GM12874 (cell line): ENCODE results near the gene ZNF8.

Experiments used
- TF ChIP-seq, protein P1 (sequence below): IDR thresholded peaks from 2 replicates; pipeline ENCODE4 v1.5.1; 2011; ENCODE audit warnings: low read depth, mild to moderate bottlenecking, control low read depth, low read length, moderate library complexity; ENCODE audit not compliant: insufficient read depth

ZNF8 gene

DNA sequence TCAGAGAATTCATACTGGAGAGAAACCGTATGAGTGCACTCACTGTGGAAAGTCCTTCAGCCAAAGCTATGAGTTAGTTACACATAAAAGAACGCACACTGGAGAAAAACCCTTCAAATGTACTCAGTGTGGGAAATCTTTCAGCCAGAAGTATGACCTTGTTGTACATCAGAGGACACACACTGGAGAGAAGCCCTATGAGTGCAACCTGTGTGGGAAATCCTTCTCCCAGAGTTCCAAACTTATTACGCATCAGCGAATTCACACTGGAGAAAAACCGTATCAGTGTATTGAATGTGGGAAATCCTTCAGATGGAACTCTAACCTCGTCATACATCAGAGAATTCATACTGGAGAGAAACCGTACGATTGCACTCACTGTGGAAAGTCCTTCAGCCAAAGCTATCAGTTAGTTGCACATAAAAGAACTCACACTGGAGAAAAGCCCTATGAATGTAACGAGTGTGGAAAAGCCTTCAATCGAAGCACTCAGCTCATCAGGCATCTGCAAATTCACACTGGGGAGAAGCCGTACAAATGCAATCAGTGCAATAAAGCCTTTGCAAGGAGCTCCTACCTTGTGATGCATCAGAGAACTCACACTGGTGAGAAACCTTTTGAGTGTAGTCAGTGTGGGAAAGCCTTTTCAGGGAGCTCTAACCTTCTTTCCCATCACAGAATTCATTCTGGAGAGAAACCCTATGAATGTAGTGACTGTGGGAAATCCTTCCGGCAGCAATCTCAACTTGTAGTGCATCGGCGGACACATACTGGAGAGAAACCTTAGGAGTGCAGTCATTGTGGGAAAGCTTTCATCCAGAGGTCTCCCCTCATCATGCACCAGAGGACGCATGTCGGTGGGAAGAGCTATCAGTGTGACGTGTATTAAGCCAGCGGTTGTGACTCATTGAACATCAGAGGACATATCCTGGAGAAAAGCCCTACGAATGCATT, 16.5 kb upstream of the ZNF8 start:
- TF ChIP-seq, protein P1, sequence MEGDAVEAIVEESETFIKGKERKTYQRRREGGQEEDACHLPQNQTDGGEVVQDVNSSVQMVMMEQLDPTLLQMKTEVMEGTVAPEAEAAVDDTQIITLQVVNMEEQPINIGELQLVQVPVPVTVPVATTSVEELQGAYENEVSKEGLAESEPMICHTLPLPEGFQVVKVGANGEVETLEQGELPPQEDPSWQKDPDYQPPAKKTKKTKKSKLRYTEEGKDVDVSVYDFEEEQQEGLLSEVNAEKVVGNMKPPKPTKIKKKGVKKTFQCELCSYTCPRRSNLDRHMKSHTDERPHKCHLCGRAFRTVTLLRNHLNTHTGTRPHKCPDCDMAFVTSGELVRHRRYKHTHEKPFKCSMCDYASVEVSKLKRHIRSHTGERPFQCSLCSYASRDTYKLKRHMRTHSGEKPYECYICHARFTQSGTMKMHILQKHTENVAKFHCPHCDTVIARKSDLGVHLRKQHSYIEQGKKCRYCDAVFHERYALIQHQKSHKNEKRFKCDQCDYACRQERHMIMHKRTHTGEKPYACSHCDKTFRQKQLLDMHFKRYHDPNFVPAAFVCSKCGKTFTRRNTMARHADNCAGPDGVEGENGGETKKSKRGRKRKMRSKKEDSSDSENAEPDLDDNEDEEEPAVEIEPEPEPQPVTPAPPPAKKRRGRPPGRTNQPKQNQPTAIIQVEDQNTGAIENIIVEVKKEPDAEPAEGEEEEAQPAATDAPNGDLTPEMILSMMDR, result no peak

DNA sequence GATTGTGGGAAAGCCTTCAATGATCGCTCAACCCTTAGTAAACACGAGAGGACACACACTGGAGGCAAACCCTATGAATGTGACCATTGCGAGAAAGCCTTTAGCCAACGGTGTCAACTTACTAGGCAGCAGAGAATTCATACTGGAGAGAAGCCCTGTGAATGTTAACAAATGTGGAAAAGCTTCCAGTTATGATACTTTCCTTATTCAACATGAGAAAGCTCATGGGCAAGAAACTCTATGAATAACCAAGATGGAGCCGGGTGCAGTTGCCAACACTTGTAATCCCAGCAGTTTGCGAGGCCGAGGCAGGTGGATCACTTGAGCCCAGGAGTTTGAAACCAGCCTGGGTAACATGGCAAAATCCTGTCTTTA, 15.8 kb upstream of the ZNF8 start:
- TF ChIP-seq, protein P1, result no peak

DNA sequence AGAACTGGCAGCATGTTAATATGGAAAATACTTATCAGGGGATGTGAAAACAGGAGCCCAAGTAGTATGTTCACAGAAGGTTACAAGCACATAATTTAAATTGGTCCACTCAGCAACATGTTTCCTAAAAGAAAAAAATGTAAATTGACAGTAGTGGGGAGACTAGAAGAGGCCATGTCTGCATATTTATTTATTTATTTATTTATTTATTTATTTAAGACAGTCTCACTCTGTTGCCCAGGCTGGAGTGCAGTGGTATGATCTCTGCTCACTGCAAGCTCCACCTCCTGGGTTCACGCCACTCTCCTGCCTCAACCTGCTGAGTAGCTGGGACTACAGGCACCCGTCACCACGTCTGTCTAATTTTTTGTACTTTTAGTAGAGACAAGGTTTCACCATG, 13.7 kb upstream of the ZNF8 start:
- TF ChIP-seq, protein P1, result no peak

DNA sequence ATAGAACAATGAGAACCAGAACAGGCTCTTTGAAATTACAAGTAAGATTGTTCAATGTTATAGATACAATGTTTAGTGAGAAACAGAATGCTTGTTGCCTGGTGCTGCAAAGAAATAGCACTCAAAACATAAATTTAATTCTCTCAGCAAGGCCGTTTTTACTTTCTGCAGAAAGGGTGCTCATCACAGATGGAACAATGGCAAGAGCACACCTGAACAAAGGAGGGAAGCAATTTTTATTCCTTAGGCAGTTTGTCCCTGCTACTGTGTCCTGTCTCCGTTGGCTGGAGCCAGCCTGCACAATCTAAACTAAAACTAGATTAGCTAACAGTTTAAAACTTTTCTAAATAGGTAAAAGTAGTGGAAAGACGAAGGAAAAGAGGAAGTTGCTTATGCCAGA, 10.4 kb upstream of the ZNF8 start:
- TF ChIP-seq, protein P1, result no peak

DNA sequence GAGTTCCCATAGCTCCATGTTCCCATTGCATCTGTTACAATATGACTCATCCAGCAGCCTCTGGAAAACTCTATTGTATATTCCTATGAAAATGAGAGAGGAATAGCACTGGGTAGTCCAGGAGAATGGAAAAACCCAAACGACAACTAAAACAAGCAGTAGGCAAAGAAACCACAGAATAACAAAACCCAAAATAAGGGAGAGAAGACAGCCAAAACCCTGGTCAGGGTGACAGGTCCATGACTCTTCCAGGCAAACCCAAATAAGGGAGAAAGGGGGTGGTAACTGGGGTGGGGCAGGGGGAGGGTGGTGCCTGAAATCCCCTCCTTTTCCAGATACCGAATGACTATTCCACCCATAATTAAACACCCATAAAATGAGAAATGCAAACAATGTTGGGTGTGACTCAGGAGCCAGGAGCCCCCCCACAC, 4.0 kb upstream of the ZNF8 start:
- TF ChIP-seq, protein P1, result no peak

DNA sequence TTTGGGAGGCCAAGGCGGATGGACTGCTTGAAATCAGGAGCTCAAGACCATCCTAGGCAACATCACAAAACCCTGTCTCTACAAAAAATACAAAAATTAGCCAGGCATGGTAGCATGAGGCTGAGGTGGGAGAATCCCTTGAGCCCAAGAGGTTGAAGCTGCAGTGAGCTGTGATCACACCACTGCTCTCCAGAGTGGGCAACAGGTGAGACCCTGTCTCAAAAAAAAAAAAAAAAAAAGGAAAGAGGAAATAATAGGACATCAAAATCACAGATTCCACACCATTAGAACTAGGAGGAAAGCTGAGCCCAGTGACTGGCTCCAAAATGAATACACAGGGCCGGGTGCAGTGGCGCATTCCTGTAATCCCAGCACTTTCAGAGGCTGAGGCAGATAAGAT, 3.2 kb upstream of the ZNF8 start:
- TF ChIP-seq, protein P1, result no peak

DNA sequence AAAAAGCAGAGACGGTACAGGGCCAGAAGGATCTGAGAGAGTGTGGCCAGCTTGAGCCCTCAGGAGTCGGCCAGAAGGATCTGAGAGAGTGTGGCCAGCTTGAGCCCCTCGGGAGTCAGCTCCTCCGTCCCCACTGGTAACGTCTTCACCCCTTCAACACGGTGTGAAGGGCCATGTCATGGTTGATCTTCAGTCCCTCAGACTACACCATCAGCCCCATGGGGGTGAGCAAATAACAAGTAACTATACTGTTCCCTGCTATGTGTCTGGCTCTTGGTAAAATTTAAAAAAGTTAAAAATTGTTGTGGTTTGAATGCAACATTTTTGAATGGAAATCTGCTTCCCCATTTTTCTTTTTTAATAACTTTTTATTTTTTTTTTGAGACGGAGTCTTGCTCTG, 1.6 kb upstream of the ZNF8 start:
- TF ChIP-seq, protein P1, result no peak
